HG03571 (cell line): ENCODE results near the gene HMX2.
A peak's percentile ranks its signal among the peaks of the same experiment; 100 is the strongest.
"Not testable (repeated sequence)": the region's sequence is repeated elsewhere in the genome, so short reads cannot be mapped to it uniquely, and the experiment has no call there.

Experiments used
- ATAC-seq: cut with Tn5 transposase; IDR thresholded peaks from one replicate; pipeline ENCODE4 v1.9.1; 2021; ENCODE audit not compliant: unreplicated experiment

Gene HMX2

GRCh38 chr10:123150271-123150985 lies 2.5 kb downstream of the HMX2 start:
- ATAC-seq, result no peak

- no peak for ATAC-seq
These were observed 3.2 kb downstream of the HMX2 start for GRCh38 chr10:123150986-123151736.

GRCh38 chr10:123151737-123152135 lies 3.8 kb downstream of the HMX2 start:
- ATAC-seq, result no peak

GRCh38 chr10:123153486-123154091 lies 5.7 kb downstream of the HMX2 start:
- ATAC-seq, result no peak

- ATAC-seq, result peak; percentile 91
These were observed 6.3 kb downstream of the HMX2 start, which contains the start of gene BUB3 for GRCh38 chr10:123154092-123154710. TSS of gene BUB3 (plus strand) at chr10:123154402. CDS start at chr10:123154918, 516 bp downstream.

GRCh38 chr10:123154711-123155505 lies 7.0 kb downstream of the HMX2 start:
- peak; percentile 53 for ATAC-seq

GRCh38 chr10:123156078-123156477 lies 8.1 kb downstream of the HMX2 start:
- no peak for ATAC-seq

- no peak for ATAC-seq
These were observed 9.3 kb downstream of the HMX2 start for GRCh38 chr10:123157210-123157609.

- ATAC-seq, result no peak
These were observed 10.7 kb downstream of the HMX2 start for GRCh38 chr10:123158682-123159081.

- no peak for ATAC-seq
These were observed 12.5 kb downstream of the HMX2 start for GRCh38 chr10:123160311-123160980.

GRCh38 chr10:123164319-123164718 lies 16.4 kb downstream of the HMX2 start:
- ATAC-seq, result no peak

GRCh38 chr10:123165445-123166072 lies 17.6 kb downstream of the HMX2 start:
- ATAC-seq, result no peak

GRCh38 chr10:123166618-123167017 lies 18.7 kb downstream of the HMX2 start:
- no peak for ATAC-seq

- ATAC-seq, result no peak
These were observed 23.0 kb downstream of the HMX2 start for GRCh38 chr10:123170961-123171360.

- ATAC-seq, result not testable (repeated sequence)
These were observed 23.7 kb downstream of the HMX2 start for GRCh38 chr10:123171616-123172015.

GRCh38 chr10:123175389-123176387 lies 27.8 kb downstream of the HMX2 start:
- no peak for ATAC-seq

- ATAC-seq, result not testable (repeated sequence)
These were observed 30.5 kb downstream of the HMX2 start for GRCh38 chr10:123178390-123178789.
